H9 (cell line): ENCODE data around the gene MCU. TPM values are rescaled to one million over a fixed set of nuclear protein-coding genes. Genes with fewer than 3 reads are reported as not detected.

Source experiments
- DNase-seq: peaks from one replicate; pipeline ENCODE4 v3.0.0-alpha.2; 2017
- H2AFZ ChIP-seq: one replicate; pipeline ENCODE4 v1.6.1; 2013; ENCODE audit warnings: mild to moderate bottlenecking, low read length, control low read depth, moderate library complexity
- H2AK5ac ChIP-seq: 2 replicates; pipeline ENCODE4 v1.6.1; 2013; ENCODE audit warnings: low read length, control low read depth, mixed read lengths; ENCODE audit not compliant: insufficient read length
- H2BK120ac ChIP-seq: one replicate; pipeline ENCODE4 v1.6.1; 2013; ENCODE audit warnings: low read depth, mild to moderate bottlenecking, low read length, control low read depth, inconsistent platforms; ENCODE audit not compliant: poor library complexity, severe bottlenecking
- H2BK12ac ChIP-seq: 2 replicates; pipeline ENCODE4 v1.6.1; 2013; ENCODE audit warnings: low read length, control low read depth, mixed read lengths, low read depth; ENCODE audit not compliant: insufficient read length
- H2BK15ac ChIP-seq: 2 replicates; pipeline ENCODE4 v1.6.1; 2013; ENCODE audit warnings: low read depth, low read length, control low read depth
- H2BK20ac ChIP-seq: one replicate; pipeline ENCODE4 v1.6.1; 2013; ENCODE audit warnings: low read depth, mild to moderate bottlenecking, low read length, control low read depth, inconsistent platforms; ENCODE audit not compliant: poor library complexity, severe bottlenecking
- H2BK5ac ChIP-seq: 2 replicates; pipeline ENCODE4 v1.6.1; 2013; ENCODE audit warnings: low read length, control low read depth, mixed read lengths; ENCODE audit not compliant: insufficient read length
- H3K14ac ChIP-seq: 2 replicates; pipeline ENCODE4 v1.6.1; 2013; ENCODE audit warnings: low read length, control low read depth; ENCODE audit not compliant: insufficient read depth
- H3K18ac ChIP-seq: 2 replicates; pipeline ENCODE4 v1.6.1; 2013; ENCODE audit warnings: low read depth, mild to moderate bottlenecking, mixed read lengths, low read length, control low read depth; ENCODE audit not compliant: insufficient read length
- H3K23ac ChIP-seq: 2 replicates; pipeline ENCODE4 v1.6.1; 2013; ENCODE audit warnings: low read length, control low read depth, mixed read lengths, low read depth; ENCODE audit not compliant: insufficient read length
- H3K23me2 ChIP-seq: 2 replicates; pipeline ENCODE4 v1.6.1; 2013; ENCODE audit warnings: low read depth, mild to moderate bottlenecking, mixed read lengths, low read length, control low read depth; ENCODE audit not compliant: insufficient read length, poor library complexity, severe bottlenecking
- H3K27ac ChIP-seq: 2 replicates; pipeline ENCODE4 v1.5.1; 2013; ENCODE audit warnings: low read length, control low read depth, mixed read lengths, low read depth; ENCODE audit not compliant: insufficient read length
- H3K27me3 ChIP-seq: 2 replicates; pipeline ENCODE4 v1.6.1; 2013; ENCODE audit warnings: low read length, control low read depth, inconsistent platforms; ENCODE audit not compliant: insufficient read depth
- H3K4ac ChIP-seq: 2 replicates; pipeline ENCODE4 v1.6.1; 2013; ENCODE audit warnings: low read depth, mild to moderate bottlenecking, control low read depth, inconsistent platforms, low read length, moderate library complexity
- H3K4me1 ChIP-seq: 2 replicates; pipeline ENCODE4 v1.6.1; 2013; ENCODE audit warnings: low read length, control low read depth, inconsistent platforms; ENCODE audit not compliant: insufficient read depth
- H3K4me2 ChIP-seq: 2 replicates; pipeline ENCODE4 v1.6.1; 2013; ENCODE audit warnings: low read length, control low read depth, mixed read lengths; ENCODE audit not compliant: insufficient read length, insufficient read depth
- H3K56ac ChIP-seq: 2 replicates; pipeline ENCODE4 v1.6.1; 2013; ENCODE audit warnings: low read depth, mild to moderate bottlenecking, mixed read lengths, low read length, control low read depth; ENCODE audit not compliant: insufficient read length
- H3K79me1 ChIP-seq: 2 replicates; pipeline ENCODE4 v1.6.1; 2013; ENCODE audit warnings: low read depth, mild to moderate bottlenecking, moderate library complexity, low read length, control low read depth, inconsistent platforms; ENCODE audit not compliant: insufficient read depth, poor library complexity, severe bottlenecking
- H3K79me2 ChIP-seq: 2 replicates; pipeline ENCODE4 v1.6.1; 2013; ENCODE audit warnings: low read length, control low read depth, inconsistent platforms; ENCODE audit not compliant: insufficient read depth
- H3K9ac ChIP-seq: 2 replicates; pipeline ENCODE4 v1.6.1; 2013; ENCODE audit warnings: low read length, control low read depth, mixed read lengths; ENCODE audit not compliant: insufficient read length; ENCODE audit errors: extremely low read depth
- H3K9me3 ChIP-seq: one replicate; pipeline ENCODE4 v1.6.1; 2013; ENCODE audit warnings: low read depth, low read length, inconsistent platforms; ENCODE audit not compliant: control insufficient read depth
- H3T11ph ChIP-seq: one replicate; pipeline ENCODE4 v1.6.1; 2013; ENCODE audit warnings: mild to moderate bottlenecking, low read length, control low read depth, inconsistent platforms
- H4K20me1 ChIP-seq: one replicate; pipeline ENCODE4 v1.6.1; 2013; ENCODE audit not compliant: control insufficient read depth, insufficient read length, insufficient read depth
- H4K5ac ChIP-seq: 2 replicates; pipeline ENCODE4 v1.6.1; 2013; ENCODE audit warnings: low read depth, mild to moderate bottlenecking, mixed read lengths, low read length, control low read depth; ENCODE audit not compliant: insufficient read length
- H4K8ac ChIP-seq: replicated peaks from 2 replicates; pipeline ENCODE4 v1.6.1; 2013; ENCODE audit warnings: low read length, control low read depth, mixed read lengths, low read depth; ENCODE audit not compliant: insufficient read length
- H4K91ac ChIP-seq: 2 replicates; pipeline ENCODE4 v1.6.1; 2013; ENCODE audit warnings: low read depth, mild to moderate bottlenecking, moderate library complexity, mixed read lengths, low read length, control low read depth; ENCODE audit not compliant: insufficient read length
- H3K27ac Mint-ChIP-seq, 3 experiments: 2 replicates in 2 of 3; 3 replicates in 1 of 3; pipeline ENCODE4 v1.8.0; 2020 to 2021; ENCODE audit warnings: mixed read lengths in 3 of 3, mild to moderate bottlenecking in 1 of 3, moderate library complexity in 1 of 3
- H3K27me3 Mint-ChIP-seq: 2 replicates; pipeline ENCODE4 v1.8.0; 2021; ENCODE audit warnings: low read depth, mild to moderate bottlenecking, moderate library complexity, mixed read lengths
- H3K36me3 Mint-ChIP-seq, 3 experiments: 2 replicates in 2 of 3; 3 replicates in 1 of 3; pipeline ENCODE4 v1.8.0; 2020 to 2021; ENCODE audit warnings: low read depth in 3 of 3, mixed read lengths in 3 of 3; ENCODE audit not compliant: insufficient read depth in 1 of 3
- H3K4me1 Mint-ChIP-seq, 2 experiments: 2 replicates each; pipeline ENCODE4 v1.8.0; 2020; ENCODE audit warnings: mixed read lengths in 2 of 2
- H3K4me3 Mint-ChIP-seq, 2 experiments: 2 replicates in 1 of 2; 3 replicates in 1 of 2; pipeline ENCODE4 v1.8.0; 2020 to 2021; ENCODE audit warnings: mild to moderate bottlenecking in 2 of 2, mixed read lengths in 2 of 2, moderate library complexity in 1 of 2
- H3K9me3 Mint-ChIP-seq, 2 experiments: 2 replicates in 1 of 2; 3 replicates in 1 of 2; pipeline ENCODE4 v1.8.0; 2020; ENCODE audit warnings: mild to moderate bottlenecking in 2 of 2, mixed read lengths in 2 of 2, moderate library complexity in 1 of 2
- total RNA-seq: library from RNA; stranded (reverse); gene quantifications from 2 replicates; pipeline ENCODE4 v1.2.1, GENCODE V29; 2021
- TF ChIP-seq, protein P1 (sequence below): fragments of 200-600 bp; sonication (generic); conservative IDR thresholded peaks from 3 replicates; pipeline ENCODE4 v1.8.0; 2021; ENCODE audit warnings: antibody characterized with exemption, mild to moderate bottlenecking

Gene MCU
- total RNA-seq, 1 experiment from 2014 or later, result 36.6 TPM

GRCh38 chr10:72762042-72762441 lies 70.1 kb downstream of the MCU start:
- H3K9ac ChIP-seq, result no peak overlapping the region
- H4K8ac ChIP-seq, result no peak overlapping the region
- no peak overlapping the region for H2BK120ac ChIP-seq
- H2AK5ac ChIP-seq, result no peak overlapping the region
- DNase-seq, result no peak
- H3K27ac ChIP-seq, result no peak overlapping the region
- H4K20me1 ChIP-seq, result no peaks in the 10 kb centered on the region
- TF ChIP-seq, protein P1, sequence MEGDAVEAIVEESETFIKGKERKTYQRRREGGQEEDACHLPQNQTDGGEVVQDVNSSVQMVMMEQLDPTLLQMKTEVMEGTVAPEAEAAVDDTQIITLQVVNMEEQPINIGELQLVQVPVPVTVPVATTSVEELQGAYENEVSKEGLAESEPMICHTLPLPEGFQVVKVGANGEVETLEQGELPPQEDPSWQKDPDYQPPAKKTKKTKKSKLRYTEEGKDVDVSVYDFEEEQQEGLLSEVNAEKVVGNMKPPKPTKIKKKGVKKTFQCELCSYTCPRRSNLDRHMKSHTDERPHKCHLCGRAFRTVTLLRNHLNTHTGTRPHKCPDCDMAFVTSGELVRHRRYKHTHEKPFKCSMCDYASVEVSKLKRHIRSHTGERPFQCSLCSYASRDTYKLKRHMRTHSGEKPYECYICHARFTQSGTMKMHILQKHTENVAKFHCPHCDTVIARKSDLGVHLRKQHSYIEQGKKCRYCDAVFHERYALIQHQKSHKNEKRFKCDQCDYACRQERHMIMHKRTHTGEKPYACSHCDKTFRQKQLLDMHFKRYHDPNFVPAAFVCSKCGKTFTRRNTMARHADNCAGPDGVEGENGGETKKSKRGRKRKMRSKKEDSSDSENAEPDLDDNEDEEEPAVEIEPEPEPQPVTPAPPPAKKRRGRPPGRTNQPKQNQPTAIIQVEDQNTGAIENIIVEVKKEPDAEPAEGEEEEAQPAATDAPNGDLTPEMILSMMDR, result no peak
- H2BK15ac ChIP-seq, result no peak overlapping the region
- H2AFZ ChIP-seq, result no peak overlapping the region
- H3K27me3 Mint-ChIP-seq, result no peaks in the 10 kb centered on the region
- no peak overlapping the region for H3K4me3 Mint-ChIP-seq
- no peaks in the 10 kb centered on the region for H3K27me3 ChIP-seq
- H3K23me2 ChIP-seq, result no peaks in the 10 kb centered on the region
- H3K36me3 Mint-ChIP-seq, result no peaks in the 10 kb centered on the region; a peak in 1 of 7 replicates
- H3K4me2 ChIP-seq, result no peak overlapping the region
- no peak overlapping the region for H4K91ac ChIP-seq
- no peak overlapping the region for H2BK5ac ChIP-seq
- H2BK20ac ChIP-seq, result no peak overlapping the region
- H3K9me3 ChIP-seq, result no peaks in the 10 kb centered on the region
- H3K4me1 Mint-ChIP-seq, result peaks cover 28 to 36% of the 10 kb centered on the region in 2 experiments
- no peaks in the 10 kb centered on the region for H3K9me3 Mint-ChIP-seq
- no peak overlapping the region for H3K14ac ChIP-seq
- H3K27ac Mint-ChIP-seq, result no peak overlapping the region; a peak in 2 of 7 replicates
- no peak overlapping the region for H3K18ac ChIP-seq
- H3K56ac ChIP-seq, result no peak overlapping the region
- H4K5ac ChIP-seq, result no peak overlapping the region
- H3K4ac ChIP-seq, result no peak overlapping the region
- peaks cover 3% of the 10 kb centered on the region; the same call in 1 of the 2 replicates for H3K79me2 ChIP-seq
- no peak overlapping the region for H3T11ph ChIP-seq
- H3K4me1 ChIP-seq, result peaks cover 3% of the 10 kb centered on the region; the same call in 1 of the 2 replicates
- H2BK12ac ChIP-seq, result no peak overlapping the region
- H3K23ac ChIP-seq, result no peak overlapping the region
- no peaks in the 10 kb centered on the region for H3K79me1 ChIP-seq
